ENCODE results near the gene SORL1.

GRCh38 chr11:121452609-121453150, 566 bp downstream of the SORL1 start, which contains the start of gene SORL1-AS1:
- TF ChIP-seq GATA2 (IDR thresholded peaks at IDR 0.05; ENCODE audit: low read depth, low read length), result no peak
- no peak for TF ChIP-seq GATA3 (IDR thresholded peaks at IDR 0.05; ENCODE audit: low read depth, low read length)
